ENCODE measurements around the gene TOR2A. TPM values are rescaled to one million over a fixed set of nuclear protein-coding genes. Genes with fewer than 3 reads are reported as not detected.

The TOR2A gene
- total and polyA plus RNA-seq, 2 of the 8 experiments (the other 6 are each of a cell fraction or from before 2014, with no cell fraction given): 18.7 to 24.9 TPM

GRCh38 chr9:127711226-127711701 is 23.8 kb downstream of the TOR2A start:
- Histone ChIP-seq H2BK20ac (ENCODE audit: low read length) (no peak overlapping the region), H3K18ac (ENCODE audit: extremely low read depth, low read length) (peak overlapping the region; percentile 78), H2BK120ac (replicated peaks; ENCODE audit: low read depth, low read length) (no peak overlapping the region), H3K79me1 (ENCODE audit: low read depth, low read length) (no peaks in the 10 kb centered on the region; the same call in 1 of the 2 replicates), H4K20me1 (replicated peaks in 1 of 2; ENCODE audit: control insufficient read depth in 1 of 2, insufficient read depth in 2 of 2, low read length in 2 of 2) (peaks cover 0 to 3% of the 10 kb centered on the region in 2 experiments), H2AK5ac (ENCODE audit: low read depth, low read length) (no peak overlapping the region), H2BK15ac (ENCODE audit: low read length) (peak overlapping the region; percentile 72), H2AFZ (ENCODE audit: low read length) (no peak overlapping the region), H3K27ac (ENCODE audit: low read depth, low read length) (peak overlapping the region; percentile 20; the same call in 1 of the 2 replicates), H3K36me3 (ENCODE audit: control insufficient read depth in 2 of 4, insufficient read depth in 4 of 4, low read length in 3 of 4) (no peaks in the 10 kb centered on the region), H3K23ac (ENCODE audit: insufficient read length) (no peak overlapping the region), H3K14ac (ENCODE audit: insufficient read length) (no peak overlapping the region), H2BK12ac (ENCODE audit: low read depth, low read length) (no peak overlapping the region), H4K91ac (replicated peaks; ENCODE audit: insufficient read length, low read length) (no peak overlapping the region), H3K4ac (replicated peaks; ENCODE audit: insufficient read length, low read depth, low read length) (no peak overlapping the region), H3K4me1 (replicated peaks in 1 of 4; ENCODE audit: control insufficient read depth in 3 of 4, insufficient read depth in 4 of 4, low read length in 3 of 4) (peaks cover 0 to 30% (median 23%) of the 10 kb centered on the region in 4 experiments; a peak in 6 of 7 replicates), H3K79me2 (ENCODE audit: control insufficient read depth in 1 of 2, insufficient read depth in 2 of 2, low read length in 2 of 2) (no peaks in the 10 kb centered on the region), H3K4me3 (ENCODE audit: extremely low read depth in 1 of 4, insufficient read depth in 2 of 4, low read depth in 3 of 4, low read length in 4 of 4) (no peak overlapping the region), H3K9ac (replicated peaks in 1 of 4; ENCODE audit: extremely low read depth in 1 of 4, low read depth in 3 of 4, low read length in 3 of 4) (no peak overlapping the region), H4K8ac (ENCODE audit: extremely low read depth, insufficient read depth, low read length) (no peak overlapping the region), H3K23me2 (ENCODE audit: low read depth, low read length) (peaks cover 10% of the 10 kb centered on the region; the same call in 1 of the 2 replicates), H3K56ac (replicated peaks; ENCODE audit: insufficient read length, low read depth, low read length) (no peak overlapping the region), H3K27me3 (replicated peaks in 1 of 4; ENCODE audit: control insufficient read depth in 3 of 4, extremely low read depth in 1 of 4, insufficient read depth in 3 of 4, low read length in 3 of 4) (0 out of 7 replicates have a peak, but pooled peaks cover 0 to 2% (median 0%) of the 10 kb centered on the region in 4 experiments), H2BK5ac (ENCODE audit: low read depth, low read length) (0 out of 2 replicates have a peak overlapping the region, but pooled peaks have one; percentile 8), H4K5ac (ENCODE audit: insufficient read length, low read depth, low read length) (no peak overlapping the region), H3K9me3 (ENCODE audit: insufficient read depth in 2 of 2, low read depth in 1 of 2, low read length in 1 of 2) (no peaks in the 10 kb centered on the region), H3K4me2 (ENCODE audit: insufficient read depth in 1 of 2, low read depth in 2 of 2, low read length in 2 of 2) (peak overlapping the region; percentile 19 to 43; a peak in 1 of 4 replicates)
- ChIA-PET CTCF (ENCODE audit: partially characterized antibody) (interaction anchor here (0.6 to 3.9 kb wide), 14 partner anchors 8 to 210 kb away, joined by 3 to 23 read pairs (median 4); partner anchors contain the start of gene TOR2A), POLR2A (ENCODE audit: partially characterized antibody) (interaction anchor here (0.8 to 2.6 kb wide), 8 partner anchors 7 to 260 kb away, joined by 3 to 7 read pairs (median 4); partner anchors contain the start of genes LRSAM1 and RPL12)
- FAIRE-seq (no peak), DNase-seq (ENCODE audit: low read depth in 1 of 2, low spot score in 2 of 2) (no peak)
- WGBS, 2 experiments (ENCODE audit: extremely low coverage in 1 of 2, insufficient coverage in 1 of 2, insufficient read length in 1 of 2, insufficient replicate concordance in 2 of 2, low coverage in 1 of 2, low lambda C conversion rate in 2 of 2, missing lambda C conversion rate in 1 of 2): 88% methylated on average over 9 of the region's 9 CpGs; no CpG with 5 or more reads in 1 of the 2 experiments
- TF ChIP-seq RBBP5 (IDR thresholded peaks at IDR 0.05; ENCODE audit: borderline replicate concordance, low read depth, low read length): no peak
- no peak for TF ChIP-seq EGR1 (IDR thresholded peaks at IDR 0.05; ENCODE audit: borderline replicate concordance, low read depth, low read length)
- no peak for TF ChIP-seq USF2 (IDR thresholded peaks at IDR 0.05; ENCODE audit: low read length)
- no peak for TF ChIP-seq SAP30 (IDR thresholded peaks at IDR 0.05; ENCODE audit: insufficient read depth, insufficient replicate concordance, low read length)
- no peak for TF ChIP-seq TCF12 (IDR thresholded peaks at IDR 0.05; ENCODE audit: low read depth, low read length)
- no peak for TF ChIP-seq BACH1 (IDR thresholded peaks at IDR 0.05; ENCODE audit: low read length)
- no peak for TF ChIP-seq NRF1 (IDR thresholded peaks at IDR 0.05; ENCODE audit: low read depth, low read length)
- TF ChIP-seq KDM5A (IDR thresholded peaks at IDR 0.05; ENCODE audit: low read length): no peak
- no peak for TF ChIP-seq KDM1A (IDR thresholded peaks at IDR 0.05; ENCODE audit: borderline replicate concordance, low read length)
- no peak for TF ChIP-seq BCL11A (IDR thresholded peaks at IDR 0.05; ENCODE audit: low read depth in 2 of 2, low read length in 2 of 2)
- no peak for TF ChIP-seq SIRT6 (IDR thresholded peaks at IDR 0.05; ENCODE audit: low read length)
- TF ChIP-seq SRF (IDR thresholded peaks at IDR 0.05; ENCODE audit: low read depth, low read length): no peak
